NCI-H2196 treated with DMSO at 0.1 percent for 48 hours (cell line): ENCODE results near the gene KCND1.
"Not testable (repeated sequence)": the region's sequence is repeated elsewhere in the genome, so short reads cannot be mapped to it uniquely, and the experiment has no call there.

Experiments used
- DNase-seq: peaks from one replicate; lab custom pipeline; 2025; ENCODE audit not compliant: unreplicated experiment; lab: John Stamatoyannopoulos, UW

Gene KCND1

DNA sequence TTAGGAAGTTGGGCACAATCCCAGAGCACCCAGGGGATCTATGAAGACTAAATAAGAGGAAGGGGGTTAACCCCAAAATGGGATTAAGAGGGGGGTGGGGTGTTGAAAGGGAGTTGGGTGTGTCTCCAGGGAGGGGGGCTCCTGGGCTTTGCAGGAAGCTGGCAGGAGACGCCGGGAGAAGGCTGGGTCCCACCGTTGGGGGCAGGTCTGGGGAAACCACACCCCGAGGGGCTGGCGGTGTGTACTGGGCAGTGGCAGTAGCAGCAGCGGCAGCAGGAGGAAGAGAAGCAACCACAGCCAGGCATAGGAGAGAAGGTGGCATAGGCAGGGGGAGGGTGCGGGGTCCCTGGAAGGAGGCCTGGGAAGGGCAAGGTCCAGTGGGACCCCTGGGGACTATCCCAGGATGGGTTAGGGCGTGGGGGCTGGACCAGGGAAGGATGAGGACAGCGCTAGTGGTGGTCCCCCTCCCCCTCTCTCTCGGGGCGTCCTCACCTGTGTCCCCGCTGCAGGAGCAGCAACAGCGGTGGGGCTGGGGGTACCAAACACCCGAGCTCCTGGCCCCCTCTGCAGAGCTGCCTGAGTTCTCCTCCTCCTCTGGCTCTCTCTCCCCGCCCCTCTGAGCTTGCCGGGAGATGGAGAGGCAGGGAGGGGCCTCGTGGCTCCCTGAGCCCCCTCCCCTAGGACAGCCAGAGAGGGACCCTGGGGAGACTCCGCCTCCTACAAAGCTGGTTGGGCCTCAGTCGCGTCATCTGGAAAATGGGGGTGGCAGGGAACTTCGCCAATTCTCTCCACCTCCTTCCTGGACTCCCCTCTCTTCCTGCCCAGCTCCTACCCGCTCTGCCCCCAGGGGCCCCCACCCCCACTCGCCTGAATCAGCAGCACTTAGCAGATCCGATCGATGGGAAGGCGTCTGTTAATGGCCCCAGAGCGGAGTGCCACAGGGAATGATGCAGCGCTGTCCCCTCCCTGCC lies at the start of gene KCND1:
Gene KCND1, minus strand, starts transcription at position 596 of the 971 bp plus-strand sequence. CDS start 1,573 bp downstream, outside the sequence.
- DNase-seq = no peak

DNA sequence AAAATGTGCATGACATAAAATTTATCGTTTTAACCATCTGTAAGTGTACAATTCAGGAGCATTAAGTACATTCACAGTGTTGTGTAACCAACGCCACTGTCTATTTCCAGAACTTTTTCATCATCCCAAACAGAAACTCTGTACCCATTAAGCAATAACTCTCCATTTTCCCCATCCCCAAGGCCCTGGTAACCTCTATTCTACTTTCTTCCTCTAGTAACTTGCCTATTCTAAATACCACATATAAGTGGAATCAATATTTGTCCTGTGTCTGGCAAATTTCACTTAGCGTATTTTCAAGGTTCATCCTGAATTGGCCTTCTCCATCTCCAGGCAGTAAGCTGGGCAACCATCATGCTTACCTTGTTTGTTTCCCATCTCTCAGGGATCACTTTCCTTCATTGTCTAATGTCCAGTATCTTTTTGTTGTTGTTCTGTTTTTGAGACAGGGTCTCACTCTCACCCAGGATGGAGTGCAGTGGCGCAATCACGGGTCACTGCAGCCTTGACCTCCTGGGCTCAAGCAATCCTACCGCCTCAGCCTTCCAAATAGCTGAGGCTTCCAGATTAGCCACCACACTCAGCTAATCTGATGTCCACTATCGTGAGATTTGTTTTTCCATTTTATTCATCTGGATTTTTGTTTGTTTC lies 48.1 kb upstream of the KCND1 start:
- no peak for DNase-seq

DNA sequence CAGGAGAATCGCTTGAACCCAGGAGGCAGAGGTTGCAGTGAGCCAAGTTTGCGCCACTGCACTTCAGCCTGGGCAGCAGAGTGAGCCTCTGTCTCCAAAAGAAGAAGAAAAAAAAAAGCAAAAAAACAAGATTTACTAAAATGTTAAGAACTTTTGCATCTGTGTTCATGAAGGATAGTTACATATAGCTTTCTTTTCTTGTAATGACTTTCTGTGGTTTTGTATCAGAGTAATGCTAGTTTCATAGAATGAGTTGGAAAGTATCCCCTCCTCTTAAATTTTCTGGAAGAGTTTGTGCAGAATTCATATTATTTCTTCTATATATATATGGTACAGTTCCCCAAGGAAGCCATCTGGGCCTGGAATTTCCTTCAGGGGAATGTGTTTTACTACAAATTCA lies 47.4 kb upstream of the KCND1 start:
- no peak for DNase-seq

DNA sequence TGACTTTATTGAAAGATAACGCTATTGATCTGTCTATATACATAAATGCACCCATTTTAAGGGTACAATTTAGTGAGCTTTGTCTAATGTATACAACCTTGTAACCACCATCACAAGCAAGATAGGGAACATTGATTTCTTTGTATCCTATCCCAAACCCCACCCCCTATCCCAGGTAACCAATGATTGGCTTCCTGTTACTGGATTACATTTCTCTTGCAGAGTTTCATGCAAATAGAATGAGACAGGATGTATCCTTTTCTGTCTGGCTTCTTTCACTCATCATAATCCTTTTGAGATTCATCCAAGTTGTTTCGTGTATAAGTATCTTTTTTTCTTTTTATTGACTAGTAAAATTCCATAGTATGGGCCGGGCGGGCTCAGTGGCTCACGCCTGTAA lies 32.1 kb upstream of the KCND1 start:
- no peak for DNase-seq

DNA sequence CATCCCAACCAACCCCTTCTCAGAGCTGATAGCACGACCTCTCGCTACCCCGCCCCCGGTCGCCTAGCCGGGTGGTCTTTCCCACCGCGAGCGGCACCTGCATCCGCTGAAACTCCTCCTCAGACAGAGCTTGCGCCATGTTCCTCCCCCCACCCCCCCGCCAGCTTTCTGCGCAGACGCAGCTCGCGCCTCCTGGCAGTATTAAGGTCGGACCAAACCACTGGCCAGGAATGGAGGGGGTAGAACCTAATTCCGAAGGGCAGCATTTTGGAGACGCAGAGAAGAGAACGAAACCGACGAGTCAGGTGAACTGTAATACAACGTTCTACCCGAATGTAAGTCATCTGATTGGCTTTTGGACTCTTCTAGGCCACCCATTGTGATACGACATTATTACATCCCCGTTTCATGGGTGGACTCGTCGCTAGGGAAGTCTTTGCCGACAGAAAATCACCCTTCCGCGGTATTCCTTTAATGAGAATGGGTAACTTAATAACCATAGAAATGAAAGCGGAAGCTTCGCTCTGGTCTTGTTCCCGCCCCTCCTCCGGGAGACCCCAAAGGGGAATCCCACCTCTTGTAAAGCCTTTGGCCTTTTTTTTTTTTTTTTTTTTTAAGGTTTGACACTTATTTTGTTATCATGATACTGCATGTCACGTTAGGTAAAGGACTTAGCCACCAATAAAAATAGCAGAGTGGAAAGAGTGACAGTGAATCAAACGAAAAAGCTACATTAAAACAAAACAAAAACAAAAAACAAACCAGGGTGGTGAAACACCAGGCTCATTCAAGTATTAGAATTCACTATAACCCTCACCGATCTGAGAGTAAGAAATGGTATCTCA lies 30.7 kb upstream of the KCND1 start, which contains the start of gene GRIPAP1:
Gene GRIPAP1, minus strand, starts transcription at position 174 of the 845 bp plus-strand sequence. Its CDS starts 35 bp downstream, at position 139.
- DNase-seq = peak; percentile 67

DNA sequence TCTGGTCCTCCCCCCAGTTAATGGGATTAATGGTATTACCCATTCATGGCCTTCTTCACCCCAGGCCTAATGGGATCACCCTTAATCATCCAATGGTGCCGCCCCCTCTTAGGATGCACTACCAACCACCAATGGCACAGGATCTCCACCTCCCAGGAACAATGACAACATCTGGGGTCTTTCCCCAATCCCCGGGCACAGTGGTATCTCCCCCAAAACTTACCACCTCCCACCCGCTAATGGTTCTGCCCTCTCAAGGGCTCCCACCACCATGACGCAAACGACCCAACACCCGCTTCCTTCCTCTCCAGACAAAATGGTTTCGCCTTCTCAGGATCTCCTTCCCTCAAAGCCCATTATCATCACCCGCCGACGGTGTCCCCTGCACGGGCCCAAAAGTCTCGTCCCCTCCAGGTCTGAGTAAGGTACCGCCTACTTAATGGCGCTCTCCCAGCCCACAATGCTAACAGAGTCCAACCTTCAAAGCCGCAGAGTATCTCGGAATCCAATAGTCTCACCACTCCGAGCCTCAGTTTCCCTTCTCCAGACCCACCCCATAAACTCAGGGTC lies 30.0 kb upstream of the KCND1 start:
- DNase-seq = no peak

DNA sequence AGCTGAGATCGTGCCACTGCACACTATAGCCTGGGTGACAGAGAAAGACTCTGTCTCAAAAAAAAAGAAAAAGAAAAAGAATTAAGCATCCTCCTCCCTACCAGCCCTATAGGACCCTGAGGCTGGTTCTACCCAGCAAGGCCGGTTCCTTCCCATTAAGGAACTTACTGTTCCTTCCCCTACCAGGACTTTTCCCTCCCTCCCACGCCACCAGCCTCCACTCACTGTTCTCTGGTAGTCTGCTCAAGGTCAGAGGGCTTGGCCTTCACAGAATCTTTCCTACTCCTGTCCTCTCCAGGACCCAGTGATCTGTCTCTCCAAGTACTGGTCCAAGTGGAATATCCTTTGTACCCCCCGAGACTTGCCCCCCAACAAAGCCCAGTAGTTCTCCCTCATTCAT lies 29.0 kb upstream of the KCND1 start:
- no peak for DNase-seq

DNA sequence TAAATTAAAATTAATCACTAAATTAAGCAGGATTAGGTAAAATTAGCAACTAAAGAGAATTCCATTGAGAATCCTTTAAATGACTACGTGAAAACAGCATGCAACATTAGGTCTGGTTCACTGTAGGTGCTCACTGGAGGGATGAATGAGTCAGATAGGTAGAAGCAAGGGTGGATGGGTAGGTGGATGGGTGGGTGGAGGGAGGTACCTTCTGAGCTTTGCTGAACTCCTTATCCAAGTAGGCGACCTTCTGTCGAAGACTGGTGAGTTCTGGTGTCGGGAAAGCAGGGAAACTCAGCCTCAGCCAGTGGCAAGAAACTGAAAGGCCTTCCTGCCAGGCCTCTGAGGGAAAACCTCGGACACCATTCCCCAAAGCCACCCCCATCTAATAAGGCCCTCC lies 27.4 kb upstream of the KCND1 start:
- no peak for DNase-seq

DNA sequence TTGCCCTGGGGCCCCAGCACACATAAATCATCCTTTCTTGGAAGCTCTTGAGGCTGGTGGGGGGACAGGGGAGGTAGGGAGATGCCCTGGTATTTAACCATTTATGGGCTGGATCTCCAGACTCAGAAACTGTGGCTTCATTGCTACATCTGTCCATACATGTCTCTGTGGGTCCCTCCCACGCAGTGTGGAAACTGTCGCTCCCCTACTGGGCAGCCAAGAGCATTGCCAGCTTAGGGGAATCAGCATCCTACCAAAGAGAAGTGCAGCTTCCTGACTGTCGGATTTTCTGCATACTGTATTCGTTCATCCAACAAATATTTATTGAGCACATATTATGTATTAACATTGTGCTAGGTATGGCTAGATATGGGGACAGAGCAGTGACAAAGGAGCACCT lies 26.7 kb upstream of the KCND1 start:
- no peak for DNase-seq

DNA sequence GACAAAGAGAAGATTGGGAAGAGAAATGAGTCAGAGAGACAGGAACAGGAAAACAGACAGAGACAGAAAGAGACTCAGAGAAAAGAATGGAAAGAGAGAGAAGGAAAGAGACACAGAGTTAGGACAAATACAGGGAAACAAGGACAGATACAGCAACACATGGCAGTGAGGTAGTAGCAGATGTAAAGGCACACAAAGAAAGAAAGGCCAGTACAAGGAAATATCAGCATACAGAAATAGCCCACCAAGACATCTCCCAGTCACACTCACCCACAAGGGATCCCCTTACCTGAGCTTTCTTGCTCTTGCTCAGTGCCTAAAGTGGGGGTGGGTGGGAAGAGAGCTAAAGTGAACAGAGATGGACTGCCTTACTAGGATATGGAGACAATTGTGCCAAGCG lies 26.2 kb upstream of the KCND1 start:
- DNase-seq = no peak

DNA sequence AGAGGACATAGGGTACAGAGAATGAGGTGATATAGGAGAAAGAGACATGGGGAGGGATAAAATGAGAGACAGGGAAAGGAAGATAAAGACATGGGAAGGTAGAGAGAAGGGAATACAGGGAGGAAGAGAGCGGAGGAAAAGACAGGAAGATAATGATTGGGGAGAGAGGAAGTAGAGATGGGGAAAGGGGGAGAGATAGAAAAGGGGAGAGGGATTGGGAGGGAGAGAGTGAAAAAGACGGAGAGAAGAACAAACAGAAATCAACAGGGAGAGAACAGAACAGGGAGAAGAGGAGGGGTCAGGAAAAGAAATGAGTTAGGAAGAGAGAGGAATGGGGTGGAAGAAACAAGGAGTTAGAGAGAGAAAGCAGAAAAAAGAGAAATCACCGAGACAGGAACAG lies 25.8 kb upstream of the KCND1 start:
- no peak for DNase-seq

DNA sequence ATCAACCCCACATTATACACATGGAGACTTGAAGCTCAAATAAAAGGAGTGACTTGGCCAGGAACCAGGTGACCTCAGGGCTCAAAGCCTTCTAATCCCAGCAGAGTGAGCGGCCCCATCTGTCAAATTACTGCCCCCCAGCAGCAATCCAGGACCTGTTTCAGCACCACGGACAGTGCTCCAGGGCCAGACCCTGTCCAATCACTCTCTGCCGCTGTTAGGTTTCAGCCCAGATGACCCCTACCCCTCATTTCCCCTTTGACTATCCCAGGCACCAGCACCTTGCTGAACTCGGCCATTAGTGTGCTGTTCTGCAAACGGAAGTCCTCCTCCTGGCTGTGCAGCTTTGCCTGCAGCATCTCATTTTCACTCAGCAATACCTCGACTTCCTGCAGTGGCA lies 25.3 kb upstream of the KCND1 start:
- DNase-seq = no peak

DNA sequence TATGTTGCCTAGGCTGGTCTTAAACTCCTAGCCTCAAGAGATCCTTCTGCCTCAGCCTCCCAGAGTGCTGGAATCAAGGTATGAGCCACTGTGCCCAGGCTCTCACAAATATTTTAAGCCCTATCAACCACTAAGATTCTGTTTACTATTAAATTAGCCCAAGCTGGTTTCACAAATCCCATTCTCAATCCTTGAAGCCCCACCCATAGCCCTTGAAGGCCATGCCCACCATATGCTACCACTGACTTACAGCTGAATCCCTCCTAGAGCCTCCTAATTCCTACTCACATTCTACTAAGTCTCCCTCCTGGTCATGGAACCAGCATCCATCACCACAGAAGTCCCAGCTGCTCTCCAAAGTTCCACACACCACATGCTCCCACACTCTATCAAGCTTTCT lies 20.7 kb upstream of the KCND1 start:
- DNase-seq = no peak

DNA sequence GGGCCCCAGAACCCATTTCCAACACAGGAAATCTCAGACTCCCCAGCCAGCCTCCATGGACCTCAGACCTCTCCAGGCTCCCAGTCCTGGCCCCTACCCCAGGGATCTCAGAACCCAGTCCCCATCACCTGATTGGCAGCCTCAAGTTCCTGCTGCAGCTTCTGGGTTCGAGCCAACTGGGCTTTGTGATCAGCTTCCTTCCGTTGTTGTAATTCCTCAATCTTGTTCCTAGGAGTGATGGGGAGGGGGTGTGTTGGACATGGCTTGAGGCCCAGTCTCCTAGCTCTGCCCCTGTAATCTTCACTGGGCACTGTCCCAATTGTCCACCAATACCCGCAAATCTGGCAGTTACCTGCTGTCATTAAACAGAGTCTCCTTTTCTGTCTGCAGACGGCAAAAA lies 17.8 kb upstream of the KCND1 start:
- DNase-seq = no peak

DNA sequence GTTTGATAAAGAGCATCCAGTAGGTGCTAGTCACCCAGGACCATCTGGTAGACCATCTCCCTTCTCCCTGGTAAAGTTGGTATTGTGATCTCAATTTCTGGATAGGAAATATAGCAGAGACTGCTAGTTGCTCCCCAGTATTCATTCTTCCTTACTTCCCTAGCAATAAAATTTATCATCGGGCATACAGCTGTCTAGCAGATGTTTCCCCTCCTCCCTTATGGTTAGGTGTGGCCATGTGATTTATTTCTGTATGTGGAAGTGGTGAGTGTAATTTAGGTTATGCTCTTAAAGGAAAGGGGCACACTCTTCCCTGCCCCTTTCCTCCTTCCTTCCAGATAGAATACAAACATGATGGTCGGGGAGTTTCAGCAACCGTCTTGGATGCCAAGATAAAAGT lies 12.3 kb upstream of the KCND1 start:
- no peak for DNase-seq

DNA sequence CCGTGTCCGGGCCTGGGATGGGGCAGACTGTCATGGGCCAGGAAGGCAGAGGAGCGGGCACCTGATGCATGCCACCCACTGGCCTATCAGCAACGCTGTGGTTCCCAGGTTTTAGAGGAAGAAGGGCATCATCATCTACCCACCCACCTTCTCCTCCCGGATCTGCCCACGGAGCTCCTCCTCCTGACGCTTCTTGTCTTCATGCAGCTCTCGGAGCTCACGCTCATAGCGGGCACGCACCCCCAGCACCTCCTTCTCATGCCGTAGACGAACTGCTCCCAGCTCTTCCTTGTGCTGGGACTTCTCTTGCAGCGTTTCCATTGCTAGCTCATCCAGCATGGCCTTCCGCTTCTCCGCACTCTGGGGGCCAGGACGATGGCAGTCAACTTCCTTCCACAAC lies 11.4 kb upstream of the KCND1 start:
- no peak for DNase-seq

DNA sequence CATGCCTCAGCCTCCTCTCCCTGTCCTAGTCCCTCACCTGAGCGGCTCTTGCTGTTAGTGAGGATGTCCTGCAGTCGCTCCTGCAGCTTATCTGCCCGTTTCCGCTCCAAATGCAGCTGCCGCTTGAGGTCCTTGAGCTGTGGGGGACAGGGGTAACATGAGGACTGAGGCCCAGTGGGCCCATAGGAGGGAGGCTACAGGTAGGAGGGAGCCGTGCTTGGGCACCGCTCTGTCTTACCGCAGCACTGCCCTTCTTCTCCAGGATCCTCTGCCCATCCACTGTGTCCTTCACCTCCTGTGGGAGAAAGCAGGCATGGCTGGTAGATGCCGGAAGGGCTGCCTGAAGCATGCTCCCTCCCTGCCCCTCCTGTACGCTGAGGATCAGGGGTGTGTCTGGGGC lies 9.5 kb upstream of the KCND1 start:
- DNase-seq = no peak

DNA sequence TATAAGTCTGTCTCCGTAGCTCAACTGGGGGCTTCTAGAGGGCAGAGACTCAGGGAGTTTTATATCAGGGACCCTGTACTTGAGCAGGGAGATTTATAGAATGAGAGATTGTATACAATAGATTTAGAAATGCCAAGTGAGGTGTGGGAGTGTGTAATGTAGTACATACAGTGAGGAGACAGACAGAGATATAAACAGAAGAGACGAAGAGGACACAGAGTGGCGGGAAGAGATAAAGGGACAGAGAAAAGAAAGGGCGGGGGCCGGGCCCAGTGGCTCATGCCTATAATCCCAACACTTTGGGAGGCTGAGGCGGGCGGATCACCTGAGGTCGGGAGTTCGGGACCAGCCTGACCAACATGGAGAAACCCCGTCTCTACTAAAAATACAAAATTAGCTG lies 8.7 kb upstream of the KCND1 start:
- not testable (repeated sequence) for DNase-seq

DNA sequence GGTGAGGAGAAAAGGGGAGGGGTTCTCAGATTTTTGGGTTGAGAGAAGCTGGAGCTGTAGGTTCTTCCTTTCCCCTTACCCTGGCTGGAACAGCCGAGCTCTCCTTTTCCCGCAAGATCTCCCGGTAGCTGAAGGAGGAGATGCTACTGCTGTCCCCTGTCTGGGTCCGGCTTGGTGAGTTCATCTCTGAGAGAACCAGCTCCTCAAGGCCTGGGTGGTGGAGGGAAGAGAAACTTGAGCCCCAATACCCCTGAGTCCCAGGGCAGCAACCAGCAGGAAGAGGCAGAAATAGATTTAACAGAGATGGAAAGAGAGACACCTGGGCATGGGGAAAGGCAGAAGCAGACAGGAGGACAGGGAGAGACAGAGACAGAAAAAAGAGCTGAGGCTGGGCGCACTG lies 6.6 kb upstream of the KCND1 start:
- no peak for DNase-seq

DNA sequence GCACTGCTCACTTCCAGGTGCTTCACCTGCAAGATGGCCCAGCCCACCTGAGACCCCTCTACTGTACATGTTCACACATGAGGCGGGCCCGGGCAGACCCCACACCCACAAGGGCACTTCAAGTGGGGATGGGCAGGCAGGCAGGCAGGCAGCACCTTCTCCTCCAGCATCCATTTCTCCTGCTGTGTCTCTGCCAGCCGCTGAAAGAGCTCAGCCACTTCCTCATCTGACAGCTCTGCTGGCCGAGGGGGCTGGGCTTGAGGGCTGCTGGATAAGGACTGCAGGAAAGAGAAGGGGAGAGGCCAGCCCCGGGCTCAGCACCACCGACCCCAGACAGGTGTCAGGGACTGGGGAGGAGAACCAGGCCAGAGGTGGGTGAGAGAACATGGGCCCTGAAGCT lies 4.4 kb upstream of the KCND1 start:
- DNase-seq = no peak

DNA sequence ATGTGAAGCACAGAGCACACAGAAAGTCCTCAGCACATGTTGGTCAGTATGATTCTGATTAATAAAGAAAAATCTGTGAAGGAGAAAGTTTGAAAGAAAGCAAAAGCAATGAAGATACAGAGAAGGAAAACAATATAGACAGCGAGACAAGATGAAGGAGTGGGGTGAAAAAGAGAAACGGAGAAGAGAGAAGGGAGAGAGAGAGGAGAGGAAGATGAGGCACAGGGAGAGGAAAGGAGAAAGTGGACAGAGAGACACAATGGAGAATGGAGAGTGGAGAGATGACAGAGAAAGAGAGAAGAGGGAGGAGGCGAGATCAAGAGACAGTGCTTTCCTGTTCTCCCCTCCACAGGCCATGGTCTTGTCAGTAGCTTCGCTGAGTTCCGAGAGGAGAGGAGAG lies 3.9 kb upstream of the KCND1 start:
- DNase-seq = no peak
